Thoracic aorta endothelial cell (primary cell): ENCODE measurements around the gene APOD. TPM values are rescaled to one million over a fixed set of nuclear protein-coding genes. Genes with fewer than 3 reads are reported as not detected.

Experiments
- small RNA-seq: library from RNA; depleted of rRNA; stranded (forward); fragments of <200 nt; gene quantifications from one replicate; pipeline ENCODE3, GENCODE V24; 2012
- total RNA-seq: library from RNA; depleted of rRNA; stranded (reverse); fragments of >200 nt; gene quantifications from 2 replicates; pipeline ENCODE4 v1.2.3, GENCODE V29; 2012

Gene APOD
- 2.8 and 6.8 TPM in 2 replicates for total RNA-seq

DNA sequence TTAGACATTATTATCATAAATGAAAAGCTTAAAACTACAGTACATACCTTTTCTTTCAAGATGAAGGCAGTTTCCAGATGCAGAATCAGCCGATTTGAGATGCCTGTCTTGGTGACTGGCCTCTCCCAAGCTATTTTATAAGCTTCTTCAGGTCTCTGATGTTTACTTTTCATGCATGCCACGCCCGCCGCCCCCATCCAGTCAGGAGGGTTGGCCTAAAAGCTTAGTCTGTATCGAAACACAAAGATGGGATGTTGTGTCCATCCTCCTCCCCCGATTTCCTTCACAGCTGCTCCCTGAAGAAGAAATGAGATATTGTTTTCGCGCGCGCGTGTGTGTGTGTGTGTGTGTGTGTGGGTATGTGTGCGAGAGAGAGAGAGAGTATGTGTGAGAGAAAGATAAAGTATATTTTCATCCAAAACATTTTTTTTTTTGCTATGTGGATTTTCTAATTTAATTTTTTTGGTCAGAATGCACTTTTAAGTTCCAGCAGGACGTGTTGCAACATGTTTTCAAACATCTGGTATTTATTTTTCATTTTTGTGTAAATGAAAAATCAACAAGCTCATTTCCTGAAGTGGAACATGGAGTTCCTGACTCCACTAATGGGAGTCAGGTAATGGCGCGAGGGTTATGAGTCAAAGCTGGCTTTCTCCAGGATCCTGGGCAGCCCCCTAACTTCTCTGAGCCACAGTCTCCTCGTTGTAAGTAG lies at the start of gene APOD:
TSS of gene APOD (minus strand) at position 110 of the 712 bp plus-strand sequence. CDS start 4,479 bp downstream, outside the sequence.

GRCh38 chr3:195542698-195543499 lies 40.8 kb downstream of the APOD start, which contains the start of gene PPP1R2:
Gene PPP1R2, minus strand, starts transcription at chr3:195543325. Its CDS starts 300 bp downstream, at chr3:195543025.

Small RNA genes within 50 kb of the gene (small RNA-seq; reads per million reads assigned to genes)
- not detected for gene RN7SL73P
- gene RNU6ATAC24P: not detected

Other genes with a start within 250 kb of the APOD start
- 87.0 and 92.3 TPM in 2 replicates for gene ACAP2, start 140.9 kb downstream of the APOD start, total RNA-seq
- 56.2 and 73.5 TPM in 2 replicates for gene PPP1R2, start 40.6 kb downstream of the APOD start, total RNA-seq
- not detected in 2 replicates for gene MUC20, start 137.0 kb upstream of the APOD start, total RNA-seq
- not detected in 2 replicates for gene MUC4, start 228.0 kb upstream of the APOD start, total RNA-seq